ENCODE data around the gene FOXC1.

Gene FOXC1

DNA sequence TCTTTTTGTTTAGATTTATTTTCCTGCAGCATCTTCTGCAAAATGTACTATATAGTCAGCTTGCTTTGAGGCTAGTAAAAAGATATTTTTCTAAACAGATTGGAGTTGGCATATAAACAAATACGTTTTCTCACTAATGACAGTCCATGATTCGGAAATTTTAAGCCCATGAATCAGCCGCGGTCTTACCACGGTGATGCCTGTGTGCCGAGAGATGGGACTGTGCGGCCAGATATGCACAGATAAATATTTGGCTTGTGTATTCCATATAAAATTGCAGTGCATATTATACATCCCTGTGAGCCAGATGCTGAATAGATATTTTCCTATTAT is 3.2 kb downstream of the FOXC1 start:
- Histone ChIP-seq H3K4me1 (ENCODE audit: low read depth, poor library complexity, severe bottlenecking) (no peaks in the 10 kb centered on the region), H3K27me3 (ENCODE audit: insufficient read depth, low read depth) (peaks cover 4% of the 10 kb centered on the region), H3K9ac (no peak overlapping the region), H3K27ac (no peak overlapping the region), H3K4me2 (no peak overlapping the region), H2AFZ (ENCODE audit: low read depth) (no peak overlapping the region), H3K36me3 (ENCODE audit: insufficient read depth) (no peaks in the 10 kb centered on the region), H3K4me3 (IDR thresholded peaks at IDR 0.05; ENCODE audit: insufficient read depth, low read depth, low read length) (no peak overlapping the region), H3K79me2 (ENCODE audit: insufficient read depth, low read depth) (no peaks in the 10 kb centered on the region), H4K20me1 (ENCODE audit: insufficient read depth) (no peaks in the 10 kb centered on the region)
- TF ChIP-seq, protein P1, sequence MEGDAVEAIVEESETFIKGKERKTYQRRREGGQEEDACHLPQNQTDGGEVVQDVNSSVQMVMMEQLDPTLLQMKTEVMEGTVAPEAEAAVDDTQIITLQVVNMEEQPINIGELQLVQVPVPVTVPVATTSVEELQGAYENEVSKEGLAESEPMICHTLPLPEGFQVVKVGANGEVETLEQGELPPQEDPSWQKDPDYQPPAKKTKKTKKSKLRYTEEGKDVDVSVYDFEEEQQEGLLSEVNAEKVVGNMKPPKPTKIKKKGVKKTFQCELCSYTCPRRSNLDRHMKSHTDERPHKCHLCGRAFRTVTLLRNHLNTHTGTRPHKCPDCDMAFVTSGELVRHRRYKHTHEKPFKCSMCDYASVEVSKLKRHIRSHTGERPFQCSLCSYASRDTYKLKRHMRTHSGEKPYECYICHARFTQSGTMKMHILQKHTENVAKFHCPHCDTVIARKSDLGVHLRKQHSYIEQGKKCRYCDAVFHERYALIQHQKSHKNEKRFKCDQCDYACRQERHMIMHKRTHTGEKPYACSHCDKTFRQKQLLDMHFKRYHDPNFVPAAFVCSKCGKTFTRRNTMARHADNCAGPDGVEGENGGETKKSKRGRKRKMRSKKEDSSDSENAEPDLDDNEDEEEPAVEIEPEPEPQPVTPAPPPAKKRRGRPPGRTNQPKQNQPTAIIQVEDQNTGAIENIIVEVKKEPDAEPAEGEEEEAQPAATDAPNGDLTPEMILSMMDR (conservative IDR thresholded peaks at IDR 0.05; ENCODE audit: low read depth, low read length), result no peak

GRCh38 chr6:1613346-1613687 is 3.6 kb downstream of the FOXC1 start:
- Histone ChIP-seq H3K4me3 (IDR thresholded peaks at IDR 0.05; ENCODE audit: insufficient read depth, low read depth, low read length) (no peak overlapping the region), H3K36me3 (ENCODE audit: insufficient read depth) (no peaks in the 10 kb centered on the region), H2AFZ (ENCODE audit: low read depth) (no peak overlapping the region), H3K79me2 (ENCODE audit: insufficient read depth, low read depth) (no peaks in the 10 kb centered on the region), H3K27me3 (ENCODE audit: insufficient read depth, low read depth) (no peaks in the 10 kb centered on the region; the same call in 1 of the 2 replicates), H3K27ac (no peak overlapping the region), H3K9ac (no peak overlapping the region), H3K4me2 (no peak overlapping the region), H4K20me1 (ENCODE audit: insufficient read depth) (no peaks in the 10 kb centered on the region), H3K4me1 (ENCODE audit: low read depth, poor library complexity, severe bottlenecking) (no peaks in the 10 kb centered on the region)
- TF ChIP-seq, protein P1 (conservative IDR thresholded peaks at IDR 0.05; ENCODE audit: low read depth, low read length), result no peak

GRCh38 chr6:1613688-1614447 is 4.2 kb downstream of the FOXC1 start:
- Histone ChIP-seq H4K20me1 (ENCODE audit: insufficient read depth) (no peaks in the 10 kb centered on the region), H3K4me1 (ENCODE audit: low read depth, poor library complexity, severe bottlenecking) (no peaks in the 10 kb centered on the region), H3K4me2 (no peak overlapping the region), H3K27ac (no peak overlapping the region), H2AFZ (ENCODE audit: low read depth) (no peak overlapping the region), H3K79me2 (ENCODE audit: insufficient read depth, low read depth) (no peaks in the 10 kb centered on the region), H3K36me3 (ENCODE audit: insufficient read depth) (no peaks in the 10 kb centered on the region), H3K27me3 (ENCODE audit: insufficient read depth, low read depth) (no peaks in the 10 kb centered on the region), H3K9ac (no peak overlapping the region), H3K4me3 (IDR thresholded peaks at IDR 0.05; ENCODE audit: insufficient read depth, low read depth, low read length) (no peak overlapping the region)
- TF ChIP-seq, protein P1 (conservative IDR thresholded peaks at IDR 0.05; ENCODE audit: low read depth, low read length), result no peak

- Histone ChIP-seq H3K4me2 (no peak overlapping the region), H3K27ac (no peak overlapping the region), H3K4me3 (IDR thresholded peaks at IDR 0.05; ENCODE audit: insufficient read depth, low read depth, low read length) (no peak overlapping the region)
Observed at GRCh38 chr6:1614448-1615150, 4.9 kb downstream of the FOXC1 start.

More at GRCh38 chr6:1614448-1615150, 4.9 kb downstream of the FOXC1 start:
- no peaks in the 10 kb centered on the region for H3K27me3 ChIP-seq (ENCODE audit: insufficient read depth, low read depth)
- H3K36me3 ChIP-seq (ENCODE audit: insufficient read depth), result no peaks in the 10 kb centered on the region
- H4K20me1 ChIP-seq (ENCODE audit: insufficient read depth), result no peaks in the 10 kb centered on the region
- H3K79me2 ChIP-seq (ENCODE audit: insufficient read depth, low read depth), result no peaks in the 10 kb centered on the region
- no peak overlapping the region for H3K9ac ChIP-seq
- H2AFZ ChIP-seq (ENCODE audit: low read depth), result no peak overlapping the region
- TF ChIP-seq, protein P1 (conservative IDR thresholded peaks at IDR 0.05; ENCODE audit: low read depth, low read length), result no peak
- H3K4me1 ChIP-seq (ENCODE audit: low read depth, poor library complexity, severe bottlenecking), result no peaks in the 10 kb centered on the region

Measured in KMS-11 (cell line).